CD4-positive, alpha-beta T cell (primary cell): Measurements from ENCODE around the gene PDLIM1. TPM values are rescaled to one million over a fixed set of nuclear protein-coding genes. Genes with fewer than 3 reads are reported as not detected.

Experiments used
- ATAC-seq: fragments of 200-7000 bp; cut with Tn5 transposase; one replicate; pipeline ENCODE4 v1.10.0; 2022; ENCODE audit warnings: mild to moderate bottlenecking; ENCODE audit not compliant: poor library complexity
- CTCF ChIA-PET: fragments of 350-600 bp; sonication (Branson Sonifier 250); formaldehyde crosslinking; loops from one replicate; lab custom pipeline; 2021; ENCODE audit warnings: antibody characterized with exemption, inconsistent platforms; lab: Charles Lee
- POLR2A ChIA-PET: fragments of 350-600 bp; sonication (Branson Sonifier 250); formaldehyde crosslinking; loops from one replicate; lab custom pipeline; 2021; ENCODE audit warnings: antibody characterized with exemption, inconsistent platforms; lab: Charles Lee
- DNase-seq, 14 experiments: peaks; one replicate each; pipeline ENCODE4 v3.0.0-alpha.2; 2013 to 2020; ENCODE audit warnings: mixed read lengths in 2 of 14
- H3K27ac ChIP-seq, 2 donors: one replicate each; pipeline versions ENCODE4 v1.5.1 to v1.7.0; 2013; ENCODE audit warnings: low read length in 2 of 2, low read depth in 1 of 2, mild to moderate bottlenecking in 1 of 2
- H3K27me3 ChIP-seq, 2 experiments: 1 replicate in 1 of 2; 2 replicates in 1 of 2; pipeline versions ENCODE4 v1.6.1 to v1.7.0; 2013; ENCODE audit warnings: low read length in 2 of 2, control low read depth in 1 of 2, mild to moderate bottlenecking in 1 of 2, moderate library complexity in 1 of 2; ENCODE audit not compliant: insufficient read depth in 2 of 2, control insufficient read depth in 1 of 2
- H3K36me3 ChIP-seq: one replicate; pipeline ENCODE4 v1.6.1; 2013; ENCODE audit warnings: low read length, control low read depth; ENCODE audit not compliant: insufficient read depth
- H3K4me1 ChIP-seq: one replicate; pipeline ENCODE4 v1.6.1; 2013; ENCODE audit warnings: low read length, control low read depth; ENCODE audit not compliant: insufficient read depth
- H3K4me3 ChIP-seq: one replicate; pipeline ENCODE4 v1.5.1; 2013; ENCODE audit warnings: mild to moderate bottlenecking, low read length, moderate library complexity
- H3K9me3 ChIP-seq, 2 experiments: 1 replicate in 1 of 2; 2 replicates in 1 of 2; pipeline versions ENCODE4 v1.6.1 to v1.7.0; 2013; ENCODE audit warnings: low read length in 2 of 2, mild to moderate bottlenecking in 2 of 2, control low read depth in 1 of 2, moderate library complexity in 1 of 2; ENCODE audit not compliant: control insufficient read depth in 1 of 2, insufficient read depth in 1 of 2
- H3K27ac Mint-ChIP-seq: one replicate; pipeline ENCODE4 v1.8.0; 2020; ENCODE audit warnings: mixed read lengths
- H3K27me3 Mint-ChIP-seq: one replicate; pipeline ENCODE4 v1.8.0; 2021; ENCODE audit warnings: mixed read lengths
- H3K36me3 Mint-ChIP-seq: one replicate; pipeline ENCODE4 v1.8.0; 2021; ENCODE audit warnings: low read depth, mixed read lengths
- H3K4me1 Mint-ChIP-seq: one replicate; pipeline ENCODE4 v1.8.0; 2021; ENCODE audit warnings: low read depth, mixed read lengths
- H3K4me3 Mint-ChIP-seq: one replicate; pipeline ENCODE4 v1.8.0; 2020; ENCODE audit warnings: mild to moderate bottlenecking, mixed read lengths
- H3K9me3 Mint-ChIP-seq: one replicate; pipeline ENCODE4 v1.8.0; 2020; ENCODE audit warnings: mixed read lengths
- intact Hi-C, 2 experiments: fragments of 100-400 bp; cut with DNase I in 1 of 2; cut with micrococcal nuclease in 1 of 2; formaldehyde crosslinking; loops; one replicate each; pipeline versions ENCODE4 v1.15.1 to v1.9.0; 2023 to 2025; cut with DNase I, micrococcal nuclease
- total RNA-seq, 174 experiments: library from RNA in 2 of 174; stranded (reverse) in 2 of 174; gene quantifications; one replicate each; pipeline ENCODE4 v1.2.3 and lab custom pipeline; 2021 to 2026
- TF ChIP-seq, protein P1 (sequence below): fragments of 200-600 bp; IDR thresholded peaks from one replicate; pipeline ENCODE4 v1.8.0; 2022; ENCODE audit warnings: antibody characterized with exemption, mild to moderate bottlenecking

PDLIM1 gene
- total RNA-seq, 2 experiments from 2014 or later: 0.41 to 0.75 TPM

DNA sequence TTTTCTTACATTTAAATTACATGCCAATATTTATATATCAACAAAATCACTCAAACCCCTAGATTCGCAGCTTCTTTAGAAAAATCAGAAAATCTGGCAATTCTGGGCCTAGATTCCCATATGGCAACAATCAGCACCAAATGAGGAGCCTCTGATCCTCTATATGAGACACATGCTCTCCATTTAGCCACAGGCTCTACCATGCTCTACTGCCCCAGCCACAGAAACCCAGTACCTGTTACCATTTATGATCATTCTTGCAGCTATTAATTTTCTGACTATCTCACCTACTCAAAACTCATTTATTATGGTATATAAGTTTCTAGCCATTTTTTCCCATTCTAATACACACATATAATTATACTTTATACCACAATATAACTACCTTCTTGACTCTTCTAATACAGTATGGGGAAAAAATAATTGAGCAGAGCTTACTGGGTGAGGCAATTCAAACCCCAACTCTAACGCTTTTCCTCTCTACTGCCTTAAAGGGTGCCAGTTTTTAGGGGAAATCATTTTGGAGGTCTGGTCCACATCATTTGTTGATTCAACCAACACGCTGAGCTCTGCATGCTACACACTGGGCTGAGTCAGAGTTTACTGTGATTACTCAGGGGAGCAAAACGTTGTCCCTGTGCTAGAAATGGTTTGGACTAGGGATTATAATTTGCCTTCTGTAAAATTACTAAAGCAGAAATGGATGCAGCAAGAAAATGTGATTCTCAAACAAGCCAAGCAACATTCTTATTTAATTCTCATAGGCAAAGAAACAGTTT is 11.6 kb downstream of the PDLIM1 start:
- Histone ChIP-seq H3K27me3 (no peaks in the 10 kb centered on the region), H3K4me3 (no peak overlapping the region), H3K9me3 (no peaks in the 10 kb centered on the region), H3K36me3 (no peaks in the 10 kb centered on the region), H3K4me1 (no peaks in the 10 kb centered on the region), H3K27ac (no peak overlapping the region)
- TF ChIP-seq, protein P1, sequence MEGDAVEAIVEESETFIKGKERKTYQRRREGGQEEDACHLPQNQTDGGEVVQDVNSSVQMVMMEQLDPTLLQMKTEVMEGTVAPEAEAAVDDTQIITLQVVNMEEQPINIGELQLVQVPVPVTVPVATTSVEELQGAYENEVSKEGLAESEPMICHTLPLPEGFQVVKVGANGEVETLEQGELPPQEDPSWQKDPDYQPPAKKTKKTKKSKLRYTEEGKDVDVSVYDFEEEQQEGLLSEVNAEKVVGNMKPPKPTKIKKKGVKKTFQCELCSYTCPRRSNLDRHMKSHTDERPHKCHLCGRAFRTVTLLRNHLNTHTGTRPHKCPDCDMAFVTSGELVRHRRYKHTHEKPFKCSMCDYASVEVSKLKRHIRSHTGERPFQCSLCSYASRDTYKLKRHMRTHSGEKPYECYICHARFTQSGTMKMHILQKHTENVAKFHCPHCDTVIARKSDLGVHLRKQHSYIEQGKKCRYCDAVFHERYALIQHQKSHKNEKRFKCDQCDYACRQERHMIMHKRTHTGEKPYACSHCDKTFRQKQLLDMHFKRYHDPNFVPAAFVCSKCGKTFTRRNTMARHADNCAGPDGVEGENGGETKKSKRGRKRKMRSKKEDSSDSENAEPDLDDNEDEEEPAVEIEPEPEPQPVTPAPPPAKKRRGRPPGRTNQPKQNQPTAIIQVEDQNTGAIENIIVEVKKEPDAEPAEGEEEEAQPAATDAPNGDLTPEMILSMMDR: no peak
- ATAC-seq: no peak
- Mint-ChIP-seq H3K4me1 (no peaks in the 10 kb centered on the region), H3K4me3 (no peak overlapping the region), H3K36me3 (no peaks in the 10 kb centered on the region), H3K27me3 (no peaks in the 10 kb centered on the region), H3K27ac (no peak overlapping the region), H3K9me3 (no peaks in the 10 kb centered on the region)
- DNase-seq: no peak
- intact Hi-C loops: no loop called here
- CTCF ChIA-PET: no interaction called here
- POLR2A ChIA-PET: no interaction called here

DNA sequence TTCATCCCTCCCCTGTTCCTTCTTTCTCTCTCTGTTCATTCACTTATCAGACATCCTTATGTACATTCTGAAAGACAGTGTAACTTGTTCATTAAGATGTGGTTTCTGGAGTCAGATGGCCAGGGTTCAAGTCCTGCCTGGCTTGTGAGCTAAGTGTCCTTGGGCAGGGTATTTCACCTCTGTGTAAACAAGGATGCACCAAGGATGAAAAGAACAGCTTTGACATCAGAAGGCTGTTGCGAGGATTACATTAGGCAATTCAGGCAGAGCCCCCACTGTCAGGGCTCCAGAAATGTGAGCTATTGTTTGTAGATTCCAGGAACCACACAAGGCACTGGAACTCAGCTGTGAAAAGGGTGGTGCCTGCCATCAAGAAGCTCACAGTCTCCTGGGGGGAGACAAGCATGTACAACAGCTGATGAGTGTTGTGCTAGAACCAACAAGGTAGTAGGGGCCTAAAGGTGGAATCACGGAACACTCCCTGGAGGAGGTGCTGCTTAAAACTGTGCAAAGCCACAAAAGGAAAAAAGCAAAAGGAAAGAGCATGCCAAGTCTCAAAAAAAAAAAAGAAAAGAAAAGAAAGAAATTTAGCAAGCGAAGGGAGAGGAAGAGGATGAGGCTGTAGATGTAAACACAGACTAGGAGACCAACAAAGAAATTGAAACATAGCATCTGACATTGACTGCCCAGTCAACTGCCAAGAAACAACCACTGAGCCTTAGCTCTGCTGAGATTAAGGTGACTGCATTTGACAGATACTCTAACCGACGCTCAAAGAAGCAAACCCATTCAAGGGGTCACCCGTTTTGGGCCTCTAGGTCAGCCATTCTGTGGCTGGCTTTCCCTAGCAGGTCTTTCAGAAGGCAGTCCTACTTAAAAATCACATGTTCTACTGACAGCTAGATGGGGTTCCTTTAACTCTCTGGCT is 12.5 kb downstream of the PDLIM1 start:
- Histone ChIP-seq H3K27ac (no peak overlapping the region), H3K27me3 (no peaks in the 10 kb centered on the region), H3K9me3 (no peaks in the 10 kb centered on the region), H3K4me1 (no peaks in the 10 kb centered on the region), H3K4me3 (no peak overlapping the region), H3K36me3 (no peaks in the 10 kb centered on the region)
- H3K27ac Mint-ChIP-seq: no peak overlapping the region
- no peaks in the 10 kb centered on the region for H3K9me3 Mint-ChIP-seq
- intact Hi-C loops: no loop called here
- no peak overlapping the region for H3K4me3 Mint-ChIP-seq
- no peak for ATAC-seq
- CTCF ChIA-PET: no interaction called here
- H3K4me1 Mint-ChIP-seq: no peaks in the 10 kb centered on the region
- H3K27me3 Mint-ChIP-seq: no peaks in the 10 kb centered on the region
- no peak for DNase-seq
- no peaks in the 10 kb centered on the region for H3K36me3 Mint-ChIP-seq
- TF ChIP-seq, protein P1: no peak
- POLR2A ChIA-PET: interaction anchor here (1.2 kb wide), 1 partner anchor 8 kb away, joined by 3 read pairs; no protein-coding TSS in a partner anchor

DNA sequence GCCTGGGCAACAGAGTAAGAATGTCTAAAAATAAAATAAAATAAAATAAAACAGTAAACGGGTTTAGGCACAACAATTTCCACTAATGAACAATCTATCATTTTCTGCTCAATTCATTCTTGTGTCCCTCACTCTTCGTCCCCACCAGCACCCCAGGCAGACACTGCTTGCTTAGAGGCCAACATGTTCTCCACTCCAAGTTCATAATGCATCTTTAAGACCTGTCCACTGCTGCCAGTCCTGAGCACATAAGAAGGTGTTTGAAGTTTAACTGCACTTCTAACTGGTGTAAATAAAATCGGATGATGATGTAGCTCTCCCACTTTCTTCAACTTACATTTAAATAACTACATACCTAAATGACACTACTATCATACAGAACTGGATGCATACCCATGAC is 13.2 kb downstream of the PDLIM1 start:
- POLR2A ChIA-PET: interaction anchor here (1.2 kb wide), 1 partner anchor 9 kb away, joined by 3 read pairs; no protein-coding TSS in a partner anchor
- Histone ChIP-seq H3K27ac (no peak overlapping the region), H3K4me3 (no peak overlapping the region), H3K36me3 (no peaks in the 10 kb centered on the region), H3K27me3 (no peaks in the 10 kb centered on the region), H3K9me3 (no peaks in the 10 kb centered on the region), H3K4me1 (no peaks in the 10 kb centered on the region)
- TF ChIP-seq, protein P1: no peak
- ATAC-seq (no peak), DNase-seq (no peak)
- no peaks in the 10 kb centered on the region for H3K4me1 Mint-ChIP-seq
- H3K36me3 Mint-ChIP-seq: no peaks in the 10 kb centered on the region
- no peak overlapping the region for H3K4me3 Mint-ChIP-seq
- no peak overlapping the region for H3K27ac Mint-ChIP-seq
- no peaks in the 10 kb centered on the region for H3K27me3 Mint-ChIP-seq
- no peaks in the 10 kb centered on the region for H3K9me3 Mint-ChIP-seq
- CTCF ChIA-PET: no interaction called here
- intact Hi-C loops: no loop called here
